NCI-H1048 (cell line): ENCODE data around the gene CST2.
"Not testable (repeated sequence)": the region's sequence is repeated elsewhere in the genome, so short reads cannot be mapped to it uniquely, and the experiment has no call there.

Source experiments
- DNase-seq: peaks from one replicate; lab custom pipeline; 2025; lab: John Stamatoyannopoulos, UW

CST2 gene, protein sequence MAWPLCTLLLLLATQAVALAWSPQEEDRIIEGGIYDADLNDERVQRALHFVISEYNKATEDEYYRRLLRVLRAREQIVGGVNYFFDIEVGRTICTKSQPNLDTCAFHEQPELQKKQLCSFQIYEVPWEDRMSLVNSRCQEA

DNA sequence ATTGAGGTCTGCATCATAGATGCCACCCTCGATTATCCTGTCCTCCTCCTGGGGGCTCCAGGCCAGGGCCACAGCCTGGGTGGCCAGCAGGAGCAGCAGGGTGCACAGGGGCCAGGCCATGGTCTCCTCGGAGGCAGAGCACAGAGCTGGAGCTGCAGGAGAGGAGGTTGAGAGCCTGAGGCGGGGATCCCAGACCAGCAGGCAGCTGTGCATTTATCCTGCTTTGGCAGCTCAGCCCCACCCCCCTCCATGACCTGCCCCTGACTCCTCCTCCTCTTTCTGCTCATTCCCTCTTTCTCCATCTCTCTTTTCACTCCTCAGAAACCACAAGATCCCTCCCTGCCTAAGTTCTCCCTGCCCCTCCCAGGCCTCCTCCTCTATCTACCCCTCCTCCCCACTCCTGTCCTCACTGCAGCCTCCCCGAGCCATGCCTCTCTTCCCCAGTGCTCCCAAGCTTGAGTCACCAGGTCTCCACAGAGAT, at the start of gene CST2:
CST2 (minus strand) TSS at position 189 of the 481 bp plus-strand sequence; CDS start at position 120, 69 bp downstream.
- DNase-seq = no peak

GRCh38 chr20:23875606-23876237, 49.2 kb upstream of the CST2 start:
- DNase-seq = no peak

GRCh38 chr20:23874747-23875146, 48.2 kb upstream of the CST2 start:
- DNase-seq = no peak

- DNase-seq = no peak
Measured at GRCh38 chr20:23873370-23874015, 47.0 kb upstream of the CST2 start.

DNA sequence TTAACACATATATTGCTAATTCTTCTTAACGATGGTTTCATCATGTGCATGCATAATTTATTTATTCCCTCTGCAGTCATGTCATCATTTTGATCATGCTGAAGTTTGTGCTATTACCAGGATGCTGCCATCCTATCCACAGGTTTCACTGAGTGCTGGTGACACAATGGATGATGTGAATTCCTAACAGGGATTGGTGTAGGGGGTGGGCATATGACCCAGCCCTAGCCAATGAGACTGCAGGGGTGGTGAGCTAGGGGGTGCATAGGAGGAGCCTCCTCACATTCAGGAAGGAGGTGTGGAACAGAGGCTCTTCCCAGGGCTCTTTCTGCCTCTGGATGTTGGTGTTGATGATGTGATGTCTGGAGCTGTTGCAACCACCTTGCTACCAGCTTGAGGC, 45.5 kb upstream of the CST2 start:
- DNase-seq = no peak

- DNase-seq = no peak
Measured at GRCh38 chr20:23870461-23870860, 43.9 kb upstream of the CST2 start.

DNA sequence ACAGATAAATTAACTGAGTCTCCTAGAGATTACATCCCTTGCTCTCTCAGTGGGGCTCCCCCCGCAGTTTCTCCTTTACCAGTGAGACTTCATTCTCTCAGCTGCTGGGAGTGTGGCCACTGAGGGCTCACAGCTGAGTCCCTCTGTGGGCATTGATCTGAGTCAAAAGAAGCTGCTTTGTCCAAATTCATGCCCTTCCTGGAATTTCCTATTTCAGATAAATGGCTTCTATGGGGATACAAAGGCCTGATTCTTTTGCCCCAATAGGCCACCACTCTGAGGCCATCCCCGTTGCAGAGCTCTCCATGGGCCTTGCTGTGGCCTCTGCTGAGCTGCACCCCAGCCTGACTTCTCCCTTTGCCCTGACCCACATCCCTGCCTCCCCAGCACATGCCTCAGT, 43.0 kb upstream of the CST2 start:
- no peak for DNase-seq

DNA sequence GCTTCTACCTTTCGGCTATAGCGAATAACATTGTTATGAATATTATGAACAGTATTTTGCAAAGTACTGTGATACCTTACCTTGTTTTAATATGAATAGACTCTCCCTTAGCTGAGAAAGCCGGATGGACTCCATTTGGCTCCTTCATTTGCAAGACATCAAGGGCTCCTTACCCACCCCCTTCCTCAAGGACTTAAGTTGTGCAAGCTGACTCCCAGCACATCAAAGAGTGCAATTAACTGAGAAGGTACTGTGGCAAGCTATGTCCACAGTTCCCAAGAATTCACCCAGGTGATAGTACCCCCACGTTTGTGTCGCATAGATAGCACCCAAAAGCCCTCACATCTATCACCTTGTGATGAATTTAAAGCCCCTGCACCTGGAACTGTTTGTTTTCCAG, 41.8 kb upstream of the CST2 start:
- DNase-seq = no peak

DNA sequence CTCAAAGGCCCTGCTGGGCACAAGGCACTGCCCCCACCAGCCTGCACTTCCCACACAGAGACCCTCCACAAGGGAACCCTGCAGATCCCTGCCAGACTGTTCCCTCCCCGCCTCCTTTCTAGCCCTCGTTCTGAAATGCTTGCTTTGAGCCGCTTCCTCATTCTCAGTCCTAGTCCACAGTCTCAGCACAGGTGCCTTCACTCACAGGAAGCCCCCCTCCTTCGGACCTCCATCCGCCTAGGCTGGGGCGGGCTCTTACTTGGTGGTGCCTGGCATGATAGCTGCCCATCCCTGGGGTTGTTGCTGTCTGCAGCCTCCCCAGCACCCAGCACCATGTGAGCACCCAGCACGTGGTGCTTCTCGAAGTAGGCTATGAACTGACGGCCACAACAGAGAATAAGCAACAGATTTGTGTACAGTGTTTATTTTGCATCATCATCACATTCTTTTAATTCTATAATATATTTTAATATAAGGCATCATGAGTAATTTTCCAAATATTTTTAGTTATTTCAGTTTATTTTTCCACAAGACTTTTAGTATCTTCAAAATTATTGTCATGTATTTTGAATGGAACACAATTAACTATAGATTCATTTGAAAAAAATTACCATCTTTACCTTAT, 40.7 kb upstream of the CST2 start:
- DNase-seq = no peak

- DNase-seq = not testable (repeated sequence)
Measured at GRCh38 chr20:23860771-23861170, 34.2 kb upstream of the CST2 start.

DNA sequence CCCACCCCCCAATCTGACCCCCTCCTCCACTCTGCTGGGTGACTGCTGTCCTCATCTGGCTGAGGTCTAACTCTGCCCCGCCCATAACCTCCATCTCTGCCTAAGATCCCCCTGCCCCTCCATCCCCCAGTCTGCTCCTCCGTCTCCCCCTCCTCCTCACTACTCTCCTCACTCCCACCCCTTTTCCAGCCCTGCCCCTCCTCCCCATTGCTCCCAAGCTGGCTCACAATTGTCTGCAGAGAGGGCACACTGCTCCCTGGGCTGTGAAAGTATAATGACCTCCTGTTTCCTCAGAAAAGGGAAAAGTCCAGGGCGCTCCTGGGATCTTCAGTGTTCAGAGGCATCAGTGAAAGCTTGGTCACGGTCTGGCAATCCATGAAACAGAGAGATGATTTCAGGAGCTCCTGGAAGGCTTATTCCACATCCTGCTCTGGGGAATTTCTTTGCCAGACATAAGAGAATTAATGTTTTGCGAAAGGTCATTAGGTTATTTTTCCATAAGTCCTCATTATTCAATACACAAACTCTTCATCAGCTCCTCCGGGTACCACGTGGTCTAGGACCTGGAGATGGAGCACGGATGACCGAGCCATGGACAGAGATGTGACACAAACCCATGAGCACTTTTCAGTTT, 31.6 kb upstream of the CST2 start:
- DNase-seq = no peak

- DNase-seq = no peak
Measured at GRCh38 chr20:23856736-23857135, 30.2 kb upstream of the CST2 start.

DNA sequence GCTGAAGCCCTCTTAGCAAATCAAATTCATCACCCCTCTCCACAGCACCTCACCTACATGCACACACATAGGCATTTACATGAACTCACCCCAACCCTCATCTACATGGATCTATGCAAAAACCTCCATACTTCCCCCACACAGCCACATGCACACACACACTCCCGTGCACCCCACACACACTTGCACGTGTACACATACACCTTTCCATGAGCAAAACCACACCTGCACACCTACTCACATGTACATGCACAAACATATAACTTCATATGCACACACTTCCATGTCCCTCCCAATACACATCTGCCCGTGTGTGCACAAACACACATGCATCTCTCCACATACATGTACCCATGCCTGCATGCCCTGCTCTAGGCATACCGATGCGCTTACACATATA, 29.7 kb upstream of the CST2 start:
- no peak for DNase-seq

DNA sequence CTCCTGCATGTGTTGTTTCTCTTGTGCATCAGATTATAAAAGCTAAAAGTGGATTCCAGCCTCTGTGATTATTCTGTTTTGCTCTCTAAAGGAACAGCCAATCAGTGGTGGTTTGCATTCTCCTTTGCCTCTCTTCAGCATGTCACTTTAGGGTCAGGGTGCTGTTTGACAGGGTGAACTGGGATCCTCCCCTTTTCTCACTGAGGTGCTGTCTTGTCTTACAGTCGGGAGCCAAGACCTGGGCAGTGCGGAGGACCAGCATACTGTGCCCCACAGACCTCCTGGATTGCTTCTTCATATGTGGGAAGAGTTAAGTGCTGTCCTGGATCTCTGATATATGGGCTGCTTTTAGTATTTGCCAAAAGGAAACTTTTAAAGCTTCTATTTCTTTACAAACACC, 15.2 kb upstream of the CST2 start:
- no peak for DNase-seq

GRCh38 chr20:23835716-23836115, 9.2 kb upstream of the CST2 start:
- no peak for DNase-seq

DNA sequence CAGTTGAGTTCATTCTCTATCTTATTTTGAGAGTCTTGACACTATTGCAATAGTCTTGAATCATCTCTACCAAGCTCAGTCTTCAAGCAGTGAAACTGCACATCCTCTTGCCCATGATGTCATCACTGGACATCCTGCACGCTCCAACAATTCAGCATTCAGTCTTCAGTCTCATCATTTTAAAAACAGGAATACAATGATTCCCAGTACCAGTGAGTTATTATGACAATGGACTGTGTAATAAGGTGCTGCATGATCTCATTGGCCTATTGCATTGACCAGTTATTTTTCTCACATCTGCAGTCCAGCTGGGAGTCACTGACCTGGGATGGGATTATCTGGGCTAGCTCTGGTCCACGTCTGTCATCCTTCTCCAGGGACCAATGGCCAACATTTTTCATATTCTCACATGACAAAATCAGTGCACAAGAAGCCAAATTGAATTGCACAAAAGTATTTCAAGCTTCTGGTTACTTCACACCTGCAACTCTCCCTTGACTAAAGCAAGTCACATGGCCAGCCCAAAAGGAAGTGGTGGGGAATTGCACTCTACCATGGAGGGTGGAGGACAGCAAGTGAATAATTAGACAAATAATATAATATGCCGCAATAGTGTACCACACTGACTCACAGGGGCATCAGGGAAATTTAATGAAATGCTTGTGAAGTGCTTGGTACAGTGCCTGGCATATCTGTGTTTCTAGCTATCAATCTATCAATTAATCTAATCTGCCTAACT, 6.4 kb upstream of the CST2 start:
- no peak for DNase-seq

DNA sequence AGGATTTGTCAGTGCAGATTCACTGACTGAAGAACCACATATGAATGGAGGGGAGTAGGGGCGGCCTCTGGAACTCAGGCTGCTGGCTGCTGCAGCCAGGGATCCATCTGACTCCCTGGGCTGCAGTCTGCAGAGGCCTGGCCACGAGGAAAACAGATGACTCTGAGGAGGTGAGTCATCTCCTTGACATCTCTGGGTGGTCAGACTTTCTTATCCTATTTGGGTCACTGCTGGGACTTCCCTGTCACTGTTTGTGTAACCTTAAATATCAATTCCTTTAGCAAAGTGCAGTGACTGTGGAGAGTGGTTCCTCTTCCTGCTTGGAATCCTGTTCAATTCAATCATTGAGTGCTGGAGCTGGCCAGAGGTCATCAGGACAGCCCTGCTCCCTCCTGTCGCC, 5.4 kb upstream of the CST2 start:
- DNase-seq = not testable (repeated sequence)

DNA sequence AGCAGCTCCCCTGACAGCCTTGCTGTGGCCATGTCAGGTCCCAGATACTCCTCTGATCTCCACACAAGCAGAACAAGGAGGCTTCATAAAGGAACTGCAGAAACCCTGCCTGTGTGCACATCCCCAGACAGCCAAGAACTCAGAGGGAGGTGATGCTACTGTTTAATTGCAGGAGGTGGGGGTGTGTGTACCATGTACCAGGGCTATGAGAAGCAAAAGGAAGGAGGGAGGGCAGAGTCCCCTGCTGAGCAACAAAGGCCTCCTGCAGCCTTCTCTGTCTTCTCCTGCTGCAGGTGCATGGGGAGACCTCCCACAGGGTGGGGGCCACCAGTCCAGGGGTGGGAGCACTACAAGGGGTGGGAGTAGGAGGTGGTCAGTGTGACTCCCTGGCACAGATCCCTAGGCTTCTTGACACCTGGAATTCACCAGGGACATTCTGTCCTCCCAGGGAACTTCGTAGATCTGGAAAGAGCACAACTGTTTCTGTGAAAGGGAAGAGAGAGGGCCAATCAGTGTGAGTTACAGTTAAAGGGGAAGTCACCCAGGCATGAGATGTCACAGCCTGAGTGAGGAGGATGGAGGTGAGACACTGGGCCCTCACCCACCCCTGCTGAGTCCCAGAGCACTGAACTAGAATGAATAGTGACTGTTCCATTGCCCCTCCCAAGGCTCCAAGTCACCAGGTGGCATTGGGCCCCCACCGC, 2.8 kb downstream of the CST2 start:
- DNase-seq = no peak

GRCh38 chr20:23823111-23823510, 3.4 kb downstream of the CST2 start:
- no peak for DNase-seq

DNA sequence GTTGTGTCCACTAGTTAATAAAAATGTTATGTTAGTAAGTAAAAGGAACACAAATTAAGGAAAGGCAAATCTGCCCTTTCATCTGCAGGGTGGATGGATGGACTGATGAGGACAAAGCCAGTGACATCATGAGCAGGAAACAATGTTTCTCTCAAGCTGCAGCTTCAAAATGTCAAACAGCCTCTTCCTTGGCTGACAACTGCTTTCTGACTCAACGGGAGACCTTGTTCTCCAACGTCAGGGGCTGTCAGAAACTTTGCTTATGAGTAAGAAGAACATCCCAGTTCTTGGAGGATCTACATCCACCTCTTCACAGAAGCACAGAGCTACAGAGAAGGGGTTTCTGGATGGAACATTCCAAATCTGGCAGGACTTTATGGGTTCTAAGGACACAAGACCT, 6.0 kb downstream of the CST2 start:
- DNase-seq = no peak

DNA sequence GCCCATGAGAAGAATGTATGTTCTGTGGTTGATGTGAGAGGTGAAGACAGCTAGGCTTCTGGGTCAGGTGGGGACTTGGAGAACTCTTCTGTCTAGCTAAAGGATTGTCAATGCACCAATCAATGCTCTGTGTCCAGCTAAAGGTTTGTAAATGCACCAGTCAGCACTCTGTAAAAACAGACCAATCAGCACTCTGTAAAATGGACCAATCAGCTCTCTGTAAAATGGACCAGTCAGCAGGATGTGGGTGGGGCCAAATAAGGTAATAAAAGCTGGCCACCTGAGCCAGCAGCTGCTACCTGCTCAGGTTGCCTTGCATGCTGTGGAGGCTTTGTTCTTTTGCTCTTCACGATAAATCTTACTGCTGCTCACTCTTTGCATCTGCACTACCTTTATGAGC, 15.0 kb downstream of the CST2 start:
- not testable (repeated sequence) for DNase-seq
